Ishikawa (cell line): ENCODE measurements around the gene PRUNE2.

Source experiments
- CEBPB ChIP-seq: IDR thresholded peaks from 2 replicates; pipeline ENCODE4 v1.6.1; 2012
- CREB1 ChIP-seq: IDR thresholded peaks from 2 replicates; pipeline ENCODE4 v1.6.1; 2012; ENCODE audit warnings: low read depth
- EGR1 ChIP-seq: IDR thresholded peaks from 2 replicates; pipeline ENCODE4 v1.6.1; 2012
- EP300 ChIP-seq: IDR thresholded peaks from 2 replicates; pipeline ENCODE4 v1.6.1; 2012; ENCODE audit warnings: borderline replicate concordance
- FOXM1 ChIP-seq: IDR thresholded peaks from 2 replicates; pipeline ENCODE4 v1.6.1; 2012; ENCODE audit warnings: low read depth, borderline replicate concordance
- NFIC ChIP-seq: IDR thresholded peaks from 2 replicates; pipeline ENCODE4 v1.6.1; 2012
- RAD21 ChIP-seq: IDR thresholded peaks from 2 replicates; pipeline ENCODE4 v1.6.1; 2012; ENCODE audit warnings: low read depth
- TAF1 ChIP-seq: IDR thresholded peaks from 2 replicates; pipeline ENCODE4 v1.6.1; 2012; ENCODE audit warnings: low read depth, mild to moderate bottlenecking
- TCF12 ChIP-seq: IDR thresholded peaks from 2 replicates; pipeline ENCODE4 v1.6.1; 2012; ENCODE audit warnings: low read depth
- TEAD4 ChIP-seq: IDR thresholded peaks from 2 replicates; pipeline ENCODE4 v1.6.1; 2012
- YY1 ChIP-seq: IDR thresholded peaks from 2 replicates; pipeline ENCODE4 v1.6.1; 2012; ENCODE audit warnings: low read depth
- ZBTB7A ChIP-seq: IDR thresholded peaks from 2 replicates; pipeline ENCODE4 v1.6.1; 2012; ENCODE audit warnings: low read depth
- TF ChIP-seq, protein P1 (sequence below): IDR thresholded peaks from 2 replicates; pipeline ENCODE4 v1.6.1; 2012
- TF ChIP-seq, protein P2 (sequence below): IDR thresholded peaks from 2 replicates; pipeline ENCODE4 v1.6.1; 2012; ENCODE audit warnings: low read depth, mild to moderate bottlenecking
- TF ChIP-seq, protein P3 (sequence below): IDR thresholded peaks from 2 replicates; pipeline ENCODE4 v1.6.1; 2012

Gene PRUNE2

DNA sequence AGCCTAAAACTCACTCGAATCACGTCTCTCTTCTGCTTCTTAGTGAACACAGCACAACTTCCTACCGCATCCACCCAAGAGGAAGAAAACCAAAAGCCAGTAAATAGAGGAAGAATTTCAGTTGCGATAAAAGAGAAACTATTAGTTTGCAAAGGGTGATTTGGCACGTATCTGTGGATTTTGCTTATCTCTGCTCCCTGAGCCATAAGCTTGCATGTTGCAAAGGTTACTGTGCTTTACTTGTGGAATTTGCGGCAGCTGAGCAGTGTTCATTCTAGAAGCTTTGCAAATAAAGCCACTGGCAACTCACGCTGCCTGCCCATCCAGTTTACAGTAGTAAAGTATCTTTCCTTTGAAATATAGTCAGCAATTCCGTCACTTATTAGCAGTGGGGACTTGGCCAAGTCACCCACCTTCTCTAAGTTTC, 290.7 kb downstream of the PRUNE2 start:
- TF ChIP-seq TEAD4 (no peak), CREB1 (no peak), FOXM1 (no peak), NFIC (no peak), TCF12 (no peak), EP300 (no peak), EGR1 (no peak)
- TF ChIP-seq, protein P1, sequence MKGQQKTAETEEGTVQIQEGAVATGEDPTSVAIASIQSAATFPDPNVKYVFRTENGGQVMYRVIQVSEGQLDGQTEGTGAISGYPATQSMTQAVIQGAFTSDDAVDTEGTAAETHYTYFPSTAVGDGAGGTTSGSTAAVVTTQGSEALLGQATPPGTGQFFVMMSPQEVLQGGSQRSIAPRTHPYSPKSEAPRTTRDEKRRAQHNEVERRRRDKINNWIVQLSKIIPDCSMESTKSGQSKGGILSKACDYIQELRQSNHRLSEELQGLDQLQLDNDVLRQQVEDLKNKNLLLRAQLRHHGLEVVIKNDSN: no peak
- TF ChIP-seq, protein P2, sequence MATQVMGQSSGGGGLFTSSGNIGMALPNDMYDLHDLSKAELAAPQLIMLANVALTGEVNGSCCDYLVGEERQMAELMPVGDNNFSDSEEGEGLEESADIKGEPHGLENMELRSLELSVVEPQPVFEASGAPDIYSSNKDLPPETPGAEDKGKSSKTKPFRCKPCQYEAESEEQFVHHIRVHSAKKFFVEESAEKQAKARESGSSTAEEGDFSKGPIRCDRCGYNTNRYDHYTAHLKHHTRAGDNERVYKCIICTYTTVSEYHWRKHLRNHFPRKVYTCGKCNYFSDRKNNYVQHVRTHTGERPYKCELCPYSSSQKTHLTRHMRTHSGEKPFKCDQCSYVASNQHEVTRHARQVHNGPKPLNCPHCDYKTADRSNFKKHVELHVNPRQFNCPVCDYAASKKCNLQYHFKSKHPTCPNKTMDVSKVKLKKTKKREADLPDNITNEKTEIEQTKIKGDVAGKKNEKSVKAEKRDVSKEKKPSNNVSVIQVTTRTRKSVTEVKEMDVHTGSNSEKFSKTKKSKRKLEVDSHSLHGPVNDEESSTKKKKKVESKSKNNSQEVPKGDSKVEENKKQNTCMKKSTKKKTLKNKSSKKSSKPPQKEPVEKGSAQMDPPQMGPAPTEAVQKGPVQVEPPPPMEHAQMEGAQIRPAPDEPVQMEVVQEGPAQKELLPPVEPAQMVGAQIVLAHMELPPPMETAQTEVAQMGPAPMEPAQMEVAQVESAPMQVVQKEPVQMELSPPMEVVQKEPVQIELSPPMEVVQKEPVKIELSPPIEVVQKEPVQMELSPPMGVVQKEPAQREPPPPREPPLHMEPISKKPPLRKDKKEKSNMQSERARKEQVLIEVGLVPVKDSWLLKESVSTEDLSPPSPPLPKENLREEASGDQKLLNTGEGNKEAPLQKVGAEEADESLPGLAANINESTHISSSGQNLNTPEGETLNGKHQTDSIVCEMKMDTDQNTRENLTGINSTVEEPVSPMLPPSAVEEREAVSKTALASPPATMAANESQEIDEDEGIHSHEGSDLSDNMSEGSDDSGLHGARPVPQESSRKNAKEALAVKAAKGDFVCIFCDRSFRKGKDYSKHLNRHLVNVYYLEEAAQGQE: no peak

DNA sequence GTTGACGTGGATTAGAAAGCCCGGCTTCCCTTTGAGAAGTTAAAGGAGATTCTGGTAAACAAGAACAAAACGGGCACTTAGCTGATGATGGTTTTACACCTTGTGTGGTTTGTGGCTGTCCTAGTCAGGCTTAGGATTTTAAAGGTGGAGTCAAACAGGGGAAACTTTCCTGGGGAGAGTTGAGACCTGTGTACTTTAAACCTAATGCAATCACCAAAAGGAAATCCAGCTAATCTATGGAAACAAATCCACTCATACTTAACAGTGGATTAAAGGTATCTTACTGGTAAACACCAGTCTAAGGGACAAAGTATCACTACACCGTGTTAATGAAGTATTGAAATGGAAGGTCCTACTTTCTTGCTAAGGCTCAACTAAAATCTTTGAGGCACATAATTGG, 291.9 kb downstream of the PRUNE2 start:
- TF ChIP-seq, protein P1: no peak
- TF ChIP-seq FOXM1 (no peak), CEBPB (no peak), TEAD4 (no peak)
- TF ChIP-seq, protein P3, sequence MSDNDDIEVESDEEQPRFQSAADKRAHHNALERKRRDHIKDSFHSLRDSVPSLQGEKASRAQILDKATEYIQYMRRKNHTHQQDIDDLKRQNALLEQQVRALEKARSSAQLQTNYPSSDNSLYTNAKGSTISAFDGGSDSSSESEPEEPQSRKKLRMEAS: no peak
- TF ChIP-seq, protein P2: no peak

DNA sequence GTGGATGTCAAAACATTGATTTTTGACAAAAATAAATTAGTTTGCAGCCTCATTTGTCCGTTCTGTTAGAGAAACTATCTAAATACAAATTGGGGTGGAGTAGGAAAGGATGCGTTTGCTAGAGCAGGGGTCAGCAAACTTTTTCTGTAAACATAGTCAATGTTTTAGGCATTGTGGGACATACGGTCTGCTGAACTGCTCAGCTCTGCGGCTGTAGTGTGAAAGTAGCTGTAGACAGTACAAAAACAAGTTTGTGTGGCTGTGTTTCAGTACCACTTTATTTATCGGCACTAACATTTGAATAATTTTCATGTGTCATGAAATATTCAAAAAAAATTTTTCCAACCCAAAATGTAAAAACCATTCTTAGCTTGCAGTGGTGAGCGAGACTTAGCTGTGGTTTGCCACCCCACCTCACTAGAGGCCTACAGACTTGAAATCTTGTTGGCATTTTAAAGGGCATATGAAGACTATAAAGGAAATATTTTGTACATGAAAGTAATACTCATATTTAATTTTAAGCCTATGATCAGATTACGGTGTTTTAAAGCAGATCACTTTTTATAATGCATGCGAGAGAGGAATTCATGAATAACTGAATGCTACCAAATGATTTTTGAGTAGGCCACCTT, 292.6 kb downstream of the PRUNE2 start:
- TF ChIP-seq, protein P3: no peak
- TF ChIP-seq NFIC: no peak
- TF ChIP-seq, protein P1: no peak
- no peak for TF ChIP-seq TEAD4
- no peak for TF ChIP-seq CREB1
- TF ChIP-seq YY1: no peak
- no peak for TF ChIP-seq CEBPB
- no peak for TF ChIP-seq FOXM1
- no peak for TF ChIP-seq RAD21
- TF ChIP-seq, protein P2: no peak
- no peak for TF ChIP-seq EP300
- no peak for TF ChIP-seq TAF1
- no peak for TF ChIP-seq TCF12
- TF ChIP-seq ZBTB7A: no peak
- no peak for TF ChIP-seq EGR1

DNA sequence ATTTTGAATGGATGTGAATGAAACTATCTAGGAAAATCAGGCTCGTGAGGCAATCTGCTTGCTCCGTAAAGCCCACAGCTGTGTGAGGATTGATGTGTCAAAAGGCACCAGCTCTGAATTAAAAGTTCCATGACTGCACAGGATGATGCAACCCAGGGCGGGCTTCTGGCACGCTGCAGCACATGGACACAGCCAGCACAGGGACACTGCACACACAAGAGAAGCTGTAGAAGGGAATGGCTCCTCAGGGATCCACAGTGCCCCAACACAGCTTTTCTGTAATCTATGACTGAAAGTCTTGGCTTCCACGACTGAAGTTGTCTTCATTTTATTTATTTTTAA, 295.9 kb downstream of the PRUNE2 start:
- TF ChIP-seq CREB1 (no peak), TAF1 (no peak), EGR1 (no peak), YY1 (no peak), CEBPB (no peak), TEAD4 (no peak), RAD21 (no peak), TCF12 (no peak), ZBTB7A (no peak), NFIC (no peak), EP300 (no peak), FOXM1 (no peak)
- TF ChIP-seq, protein P2: no peak
- TF ChIP-seq, protein P1: no peak
- TF ChIP-seq, protein P3: no peak
